Gastroesophageal sphincter (tissue), 4 donors: ENCODE measurements around the gene UBQLNL. TPM values are rescaled to one million over a fixed set of nuclear protein-coding genes. Genes with fewer than 3 reads are reported as not detected.

ENCODE experiments used
- ATAC-seq: fragments of 150-250 bp; one replicate; pipeline ENCODE4 v1.9.1; 2016; ENCODE audit warnings: mild to moderate bottlenecking, moderate library complexity
- H3K27ac ChIP-seq, 4 donors: fragments of 200-600 bp; sonication (generic) in 3 of 4; 1 replicate in 3 of 4; 2 replicates in 1 of 4; pipeline ENCODE4 v1.5.1; 2016 to 2019
- H3K27me3 ChIP-seq: fragments of 200-600 bp; sonication (generic); one replicate; pipeline ENCODE4 v1.5.1; 2019
- H3K36me3 ChIP-seq, 2 donors: fragments of 200-600 bp; sonication (generic); one replicate each; pipeline ENCODE4 v1.5.1; 2019; ENCODE audit warnings: control low read depth in 1 of 2
- H3K4me1 ChIP-seq, 3 donors: fragments of 200-600 bp; sonication (generic); 1 replicate in 2 of 3; 2 replicates in 1 of 3; pipeline ENCODE4 v1.5.1; 2016 to 2019; ENCODE audit warnings: control low read depth in 2 of 3
- H3K4me3 ChIP-seq, 2 donors: fragments of 200-600 bp; sonication (generic); one replicate each; pipeline ENCODE4 v1.5.1; 2019; ENCODE audit warnings: mild to moderate bottlenecking in 1 of 2, moderate library complexity in 1 of 2
- H3K9me3 ChIP-seq, 3 donors: fragments of 200-600 bp; sonication (generic); one replicate each; pipeline ENCODE4 v1.5.1; 2017 to 2019; ENCODE audit warnings: control low read depth in 2 of 3
- EP300 ChIP-seq: sonication (generic); formaldehyde crosslinking; IDR thresholded peaks from one replicate; pipeline ENCODE4 v1.6.1; 2017; ENCODE audit warnings: antibody characterized with exemption, mild to moderate bottlenecking
- POLR2A ChIP-seq, 2 donors: fragments of 450-650 bp; IDR thresholded peaks; one replicate each; pipeline ENCODE4 v1.6.1; 2017; ENCODE audit warnings: antibody characterized with exemption in 2 of 2, mild to moderate bottlenecking in 2 of 2, moderate library complexity in 1 of 2
- POLR2AphosphoS5 ChIP-seq: sonication (generic); formaldehyde crosslinking; IDR thresholded peaks from one replicate; pipeline ENCODE4 v1.6.1; 2017; ENCODE audit warnings: antibody characterized with exemption
- WGBS, 2 donors: methylation state at CpG; one replicate each; pipeline ENCODE4 v1.1.5; 2018; ENCODE audit warnings: low coverage in 1 of 2; 5-methylcytosine and 5-hydroxymethylcytosine counted together
- total RNA-seq, 4 donors: library from RNA; depleted of rRNA; stranded (reverse); fragments of >200 nt; gene quantifications; one replicate each; pipeline ENCODE4 v1.1.0, GENCODE V29; 2016
- TF ChIP-seq, protein P1 (sequence below), 4 experiments: fragments of 200-600 bp in 2 of 4; fragments of 450-650 bp in 2 of 4; sonication (generic) in 1 of 4; IDR thresholded peaks; one replicate each; pipeline ENCODE4 v1.5.1; 2017 to 2019; ENCODE audit warnings: antibody characterized with exemption in 4 of 4, mild to moderate bottlenecking in 2 of 4, moderate library complexity in 2 of 4

UBQLNL gene
- total RNA-seq, 4 donors from 2014 or later: 0.27 to 0.62 (median 0.31) TPM; not detected in 1

DNA sequence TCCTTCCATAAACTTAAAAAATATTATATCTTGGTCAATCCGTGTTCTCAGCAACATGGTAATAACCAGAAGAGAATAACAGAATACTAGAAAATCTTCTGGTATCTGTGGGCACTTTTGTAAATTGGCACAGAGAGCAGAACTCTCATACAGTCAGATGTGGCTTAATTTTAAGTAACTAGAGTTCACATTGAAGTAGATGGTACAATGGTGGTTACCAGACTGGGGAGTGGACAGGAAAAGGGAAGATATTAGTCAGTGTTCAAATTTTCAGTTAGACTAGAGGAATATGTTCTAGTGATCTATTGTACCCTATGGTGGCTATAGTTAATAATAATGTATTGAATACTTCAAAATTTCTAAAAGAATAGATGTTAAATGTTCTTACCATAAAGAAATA is 24.9 kb upstream of the UBQLNL start:
- Histone ChIP-seq H3K4me1 (no peaks in the 10 kb centered on the region), H3K36me3 (no peaks in the 10 kb centered on the region), H3K9me3 (no peaks in the 10 kb centered on the region), H3K4me3 (no peak overlapping the region), H3K27ac (no peak overlapping the region), H3K27me3 (no peaks in the 10 kb centered on the region)
- TF ChIP-seq EP300 (no peak), POLR2AphosphoS5 (no peak), POLR2A (IDR thresholded peaks at IDR 0.05) (no peak)
- TF ChIP-seq, protein P1, sequence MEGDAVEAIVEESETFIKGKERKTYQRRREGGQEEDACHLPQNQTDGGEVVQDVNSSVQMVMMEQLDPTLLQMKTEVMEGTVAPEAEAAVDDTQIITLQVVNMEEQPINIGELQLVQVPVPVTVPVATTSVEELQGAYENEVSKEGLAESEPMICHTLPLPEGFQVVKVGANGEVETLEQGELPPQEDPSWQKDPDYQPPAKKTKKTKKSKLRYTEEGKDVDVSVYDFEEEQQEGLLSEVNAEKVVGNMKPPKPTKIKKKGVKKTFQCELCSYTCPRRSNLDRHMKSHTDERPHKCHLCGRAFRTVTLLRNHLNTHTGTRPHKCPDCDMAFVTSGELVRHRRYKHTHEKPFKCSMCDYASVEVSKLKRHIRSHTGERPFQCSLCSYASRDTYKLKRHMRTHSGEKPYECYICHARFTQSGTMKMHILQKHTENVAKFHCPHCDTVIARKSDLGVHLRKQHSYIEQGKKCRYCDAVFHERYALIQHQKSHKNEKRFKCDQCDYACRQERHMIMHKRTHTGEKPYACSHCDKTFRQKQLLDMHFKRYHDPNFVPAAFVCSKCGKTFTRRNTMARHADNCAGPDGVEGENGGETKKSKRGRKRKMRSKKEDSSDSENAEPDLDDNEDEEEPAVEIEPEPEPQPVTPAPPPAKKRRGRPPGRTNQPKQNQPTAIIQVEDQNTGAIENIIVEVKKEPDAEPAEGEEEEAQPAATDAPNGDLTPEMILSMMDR (IDR thresholded peaks at IDR 0.05): no peak
- no peak for ATAC-seq
- 11 to 25% methylated on average over 1 of the region's 1 CpG for WGBS, 2 donors

DNA sequence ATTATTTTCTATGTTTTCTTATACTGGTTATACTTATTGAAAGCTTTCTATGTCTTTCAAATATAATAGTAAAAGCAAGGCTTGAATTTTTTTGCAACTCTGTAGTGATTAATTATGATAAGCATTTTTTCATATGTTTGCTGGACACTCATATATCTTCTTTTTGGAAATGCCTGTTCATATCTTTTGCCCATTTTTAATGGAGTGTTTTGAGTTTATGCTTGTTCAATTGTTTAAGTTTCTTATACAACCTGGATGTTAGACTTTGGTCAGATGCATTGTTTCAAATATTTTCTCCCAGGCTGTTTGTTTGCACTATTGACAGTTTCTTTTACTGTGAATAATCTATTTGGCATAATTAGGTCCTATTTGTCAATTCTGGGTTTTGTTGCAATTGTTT is 20.0 kb upstream of the UBQLNL start:
- no peaks in the 10 kb centered on the region for H3K4me1 ChIP-seq
- H3K27me3 ChIP-seq: no peaks in the 10 kb centered on the region
- H3K27ac ChIP-seq: no peak overlapping the region
- no peak overlapping the region for H3K4me3 ChIP-seq
- no peak for TF ChIP-seq POLR2A (IDR thresholded peaks at IDR 0.05)
- TF ChIP-seq, protein P1 (IDR thresholded peaks at IDR 0.05): no peak
- no peak for TF ChIP-seq EP300
- TF ChIP-seq POLR2AphosphoS5: no peak
- H3K9me3 ChIP-seq: no peaks in the 10 kb centered on the region
- no peak for ATAC-seq
- H3K36me3 ChIP-seq: no peaks in the 10 kb centered on the region

DNA sequence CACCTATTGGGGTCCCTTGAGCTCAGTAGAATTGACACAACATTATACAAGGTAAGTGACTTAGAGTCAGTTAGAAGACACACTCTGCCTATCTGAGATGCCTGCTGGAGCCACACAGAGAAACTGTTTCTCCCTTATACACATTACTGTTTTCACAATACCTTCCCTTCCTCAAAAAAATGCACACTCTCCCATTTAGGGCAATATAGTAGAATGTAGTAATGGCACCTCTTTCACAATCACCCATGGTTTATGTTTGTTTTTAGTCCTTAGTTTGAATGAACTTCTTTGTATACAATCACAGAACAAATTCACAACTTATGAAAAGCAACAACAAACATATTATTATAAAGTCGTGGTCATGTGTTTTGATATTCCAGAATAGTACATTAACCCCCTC is 17.5 kb upstream of the UBQLNL start:
- H3K27me3 ChIP-seq: no peaks in the 10 kb centered on the region
- TF ChIP-seq, protein P1 (IDR thresholded peaks at IDR 0.05): no peak
- TF ChIP-seq POLR2A (IDR thresholded peaks at IDR 0.05) (no peak), EP300 (no peak), POLR2AphosphoS5 (no peak)
- no peak overlapping the region for H3K4me3 ChIP-seq
- no peaks in the 10 kb centered on the region for H3K9me3 ChIP-seq
- no peak for ATAC-seq
- H3K4me1 ChIP-seq: no peaks in the 10 kb centered on the region
- H3K27ac ChIP-seq: no peak overlapping the region
- no peaks in the 10 kb centered on the region for H3K36me3 ChIP-seq
- 67 to 90% methylated on average over 1 of the region's 1 CpG for WGBS, 2 donors

DNA sequence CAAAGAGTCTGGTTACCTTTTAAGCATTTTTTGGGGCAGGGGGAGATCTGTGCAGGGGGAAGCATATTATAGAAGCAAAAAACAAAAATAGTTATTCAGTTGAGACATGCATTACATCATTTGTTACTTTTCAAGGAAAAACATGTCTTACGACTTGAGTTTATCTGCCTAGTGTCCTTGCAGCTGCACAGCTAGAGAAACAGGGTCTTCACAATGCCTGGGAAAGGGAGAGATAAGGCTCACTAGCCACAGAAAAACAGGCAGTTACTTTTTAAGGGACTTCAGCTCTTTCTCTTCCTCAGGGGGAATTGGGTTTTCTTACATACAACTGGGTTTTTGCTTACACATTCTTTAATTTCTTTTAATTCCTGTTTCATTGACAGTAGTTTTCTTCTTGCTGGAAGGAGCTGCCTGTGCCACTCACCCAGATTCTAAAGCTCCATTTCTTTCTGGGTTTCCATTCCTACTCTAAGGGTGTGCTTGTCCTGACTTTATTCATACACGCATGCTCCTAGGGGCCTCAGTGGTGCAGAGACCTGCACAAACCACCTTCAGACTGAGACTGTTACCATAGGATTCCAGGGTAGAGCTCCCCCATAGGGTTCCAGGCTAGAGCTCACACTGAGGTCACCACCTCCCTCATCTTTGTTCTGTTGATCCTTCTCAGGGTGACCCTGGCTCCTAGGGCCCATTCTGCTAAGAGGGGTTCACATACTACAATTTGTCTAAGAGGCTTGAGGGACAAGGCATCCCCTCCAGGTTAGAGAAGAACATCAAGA is 14.7 kb upstream of the UBQLNL start:
- Histone ChIP-seq H3K4me3 (no peak overlapping the region), H3K36me3 (no peaks in the 10 kb centered on the region), H3K9me3 (no peaks in the 10 kb centered on the region), H3K27ac (no peak overlapping the region), H3K27me3 (no peaks in the 10 kb centered on the region), H3K4me1 (no peaks in the 10 kb centered on the region)
- 40 to 85% methylated on average over 1 to 2 of the region's 2 CpGs for WGBS, 2 donors
- TF ChIP-seq EP300: no peak
- TF ChIP-seq POLR2A (IDR thresholded peaks at IDR 0.05): no peak
- TF ChIP-seq POLR2AphosphoS5: no peak
- TF ChIP-seq, protein P1 (IDR thresholded peaks at IDR 0.05): no peak
- ATAC-seq: no peak

DNA sequence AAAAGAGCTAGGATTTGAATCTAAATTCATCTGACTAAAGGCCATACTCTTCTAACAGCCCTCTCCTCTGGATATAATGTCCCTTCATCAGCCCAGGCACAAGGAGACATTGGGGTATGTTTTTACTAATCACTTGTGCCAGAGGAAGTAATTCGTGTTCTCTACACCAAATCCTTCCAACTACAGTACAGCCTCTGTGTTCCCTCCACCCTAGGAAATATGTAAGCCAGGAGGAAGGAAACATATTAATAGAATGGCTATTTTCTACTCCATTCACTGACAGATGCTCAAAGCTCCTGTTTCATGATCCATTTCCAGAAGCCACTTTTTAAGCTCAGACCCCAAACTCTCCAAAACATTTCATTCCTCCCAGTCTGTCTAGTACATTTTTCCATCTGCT is 12.0 kb upstream of the UBQLNL start:
- no peak for TF ChIP-seq POLR2A (IDR thresholded peaks at IDR 0.05)
- no peak for TF ChIP-seq POLR2AphosphoS5
- no peak for TF ChIP-seq EP300
- TF ChIP-seq, protein P1 (IDR thresholded peaks at IDR 0.05): no peak
- H3K9me3 ChIP-seq: no peaks in the 10 kb centered on the region
- H3K4me1 ChIP-seq: no peaks in the 10 kb centered on the region
- no peaks in the 10 kb centered on the region for H3K27me3 ChIP-seq
- no peak overlapping the region for H3K4me3 ChIP-seq
- ATAC-seq: no peak
- H3K27ac ChIP-seq: no peak overlapping the region
- no peaks in the 10 kb centered on the region for H3K36me3 ChIP-seq
- 20 to 60% methylated on average over 1 of the region's 1 CpG for WGBS, 2 donors
